ENCODE measurements around the gene ELF1.

GRCh38 chr13:41006978-41007743, 12.0 kb downstream of the ELF1 start:
- TF ChIP-seq POLR2A (IDR thresholded peaks at IDR 0.05): no peak
- TF ChIP-seq, protein P1, sequence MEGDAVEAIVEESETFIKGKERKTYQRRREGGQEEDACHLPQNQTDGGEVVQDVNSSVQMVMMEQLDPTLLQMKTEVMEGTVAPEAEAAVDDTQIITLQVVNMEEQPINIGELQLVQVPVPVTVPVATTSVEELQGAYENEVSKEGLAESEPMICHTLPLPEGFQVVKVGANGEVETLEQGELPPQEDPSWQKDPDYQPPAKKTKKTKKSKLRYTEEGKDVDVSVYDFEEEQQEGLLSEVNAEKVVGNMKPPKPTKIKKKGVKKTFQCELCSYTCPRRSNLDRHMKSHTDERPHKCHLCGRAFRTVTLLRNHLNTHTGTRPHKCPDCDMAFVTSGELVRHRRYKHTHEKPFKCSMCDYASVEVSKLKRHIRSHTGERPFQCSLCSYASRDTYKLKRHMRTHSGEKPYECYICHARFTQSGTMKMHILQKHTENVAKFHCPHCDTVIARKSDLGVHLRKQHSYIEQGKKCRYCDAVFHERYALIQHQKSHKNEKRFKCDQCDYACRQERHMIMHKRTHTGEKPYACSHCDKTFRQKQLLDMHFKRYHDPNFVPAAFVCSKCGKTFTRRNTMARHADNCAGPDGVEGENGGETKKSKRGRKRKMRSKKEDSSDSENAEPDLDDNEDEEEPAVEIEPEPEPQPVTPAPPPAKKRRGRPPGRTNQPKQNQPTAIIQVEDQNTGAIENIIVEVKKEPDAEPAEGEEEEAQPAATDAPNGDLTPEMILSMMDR (IDR thresholded peaks at IDR 0.05): peak in 1 of 6 experiments; percentile 8

Data from esophagus squamous epithelium (tissue), 4 donors.